ENCODE data around the gene NOL4L. TPM values are rescaled to one million over a fixed set of nuclear protein-coding genes. Genes with fewer than 3 reads are reported as not detected.

Gene NOL4L
- total RNA-seq, 1 experiment from 2014 or later: 1.4 TPM

DNA sequence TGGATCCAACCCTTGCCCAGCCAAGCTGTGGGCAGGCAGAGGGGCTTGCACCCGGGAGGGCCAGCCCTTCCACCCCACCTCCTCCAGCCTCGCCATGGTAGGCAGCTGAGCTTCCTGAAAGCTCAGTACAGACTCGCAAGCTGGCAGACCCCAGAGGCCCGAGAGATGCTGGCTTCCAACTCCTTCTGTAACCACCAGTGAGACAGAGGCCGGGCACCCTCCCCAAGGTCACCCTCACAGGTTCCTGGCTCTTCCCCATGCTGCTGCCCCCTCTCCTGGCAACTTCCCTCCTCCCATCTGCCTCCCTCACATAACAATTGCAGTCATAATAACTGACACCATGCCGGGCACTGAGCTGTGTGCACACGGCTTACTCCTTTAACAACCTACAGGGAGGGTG lies 26.2 kb upstream of the NOL4L start:
- intact Hi-C loops (cut with micrococcal nuclease; ENCODE audit: unreplicated experiment): no loop called here
- Histone ChIP-seq H3K36me3 (ENCODE audit: insufficient read depth, low read length, poor library complexity, severe bottlenecking) (no peaks in the 10 kb centered on the region), H3K27me3 (replicated peaks; ENCODE audit: insufficient read depth, low read depth, low read length, poor library complexity) (no peaks in the 10 kb centered on the region), H3K9me3 (ENCODE audit: low read depth, low read length, poor library complexity, severe bottlenecking) (no peaks in the 10 kb centered on the region), H3K27ac (ENCODE audit: low read depth, low read length, poor library complexity, severe bottlenecking) (no peak overlapping the region), H3K4me3 (ENCODE audit: low read depth, low read length, poor library complexity, severe bottlenecking) (no peak overlapping the region), H3K4me1 (ENCODE audit: insufficient read depth, low read length, poor library complexity, severe bottlenecking) (no peaks in the 10 kb centered on the region)
- CTCF ChIA-PET: no interaction called here
- POLR2A ChIA-PET (ENCODE audit: low non-redundant PET): no interaction called here
- TF ChIP-seq, protein P1, sequence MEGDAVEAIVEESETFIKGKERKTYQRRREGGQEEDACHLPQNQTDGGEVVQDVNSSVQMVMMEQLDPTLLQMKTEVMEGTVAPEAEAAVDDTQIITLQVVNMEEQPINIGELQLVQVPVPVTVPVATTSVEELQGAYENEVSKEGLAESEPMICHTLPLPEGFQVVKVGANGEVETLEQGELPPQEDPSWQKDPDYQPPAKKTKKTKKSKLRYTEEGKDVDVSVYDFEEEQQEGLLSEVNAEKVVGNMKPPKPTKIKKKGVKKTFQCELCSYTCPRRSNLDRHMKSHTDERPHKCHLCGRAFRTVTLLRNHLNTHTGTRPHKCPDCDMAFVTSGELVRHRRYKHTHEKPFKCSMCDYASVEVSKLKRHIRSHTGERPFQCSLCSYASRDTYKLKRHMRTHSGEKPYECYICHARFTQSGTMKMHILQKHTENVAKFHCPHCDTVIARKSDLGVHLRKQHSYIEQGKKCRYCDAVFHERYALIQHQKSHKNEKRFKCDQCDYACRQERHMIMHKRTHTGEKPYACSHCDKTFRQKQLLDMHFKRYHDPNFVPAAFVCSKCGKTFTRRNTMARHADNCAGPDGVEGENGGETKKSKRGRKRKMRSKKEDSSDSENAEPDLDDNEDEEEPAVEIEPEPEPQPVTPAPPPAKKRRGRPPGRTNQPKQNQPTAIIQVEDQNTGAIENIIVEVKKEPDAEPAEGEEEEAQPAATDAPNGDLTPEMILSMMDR (conservative IDR thresholded peaks at IDR 0.05; ENCODE audit: low read depth, low read length): no peak
- TF ChIP-seq EZH2 (IDR thresholded peaks at IDR 0.05; ENCODE audit: borderline replicate concordance, low read depth, low read length, poor library complexity, severe bottlenecking): no peak
- BruUV-seq (replicated peaks): no TSS peak
- no peak for DNase-seq (ENCODE audit: low spot score)

DNA sequence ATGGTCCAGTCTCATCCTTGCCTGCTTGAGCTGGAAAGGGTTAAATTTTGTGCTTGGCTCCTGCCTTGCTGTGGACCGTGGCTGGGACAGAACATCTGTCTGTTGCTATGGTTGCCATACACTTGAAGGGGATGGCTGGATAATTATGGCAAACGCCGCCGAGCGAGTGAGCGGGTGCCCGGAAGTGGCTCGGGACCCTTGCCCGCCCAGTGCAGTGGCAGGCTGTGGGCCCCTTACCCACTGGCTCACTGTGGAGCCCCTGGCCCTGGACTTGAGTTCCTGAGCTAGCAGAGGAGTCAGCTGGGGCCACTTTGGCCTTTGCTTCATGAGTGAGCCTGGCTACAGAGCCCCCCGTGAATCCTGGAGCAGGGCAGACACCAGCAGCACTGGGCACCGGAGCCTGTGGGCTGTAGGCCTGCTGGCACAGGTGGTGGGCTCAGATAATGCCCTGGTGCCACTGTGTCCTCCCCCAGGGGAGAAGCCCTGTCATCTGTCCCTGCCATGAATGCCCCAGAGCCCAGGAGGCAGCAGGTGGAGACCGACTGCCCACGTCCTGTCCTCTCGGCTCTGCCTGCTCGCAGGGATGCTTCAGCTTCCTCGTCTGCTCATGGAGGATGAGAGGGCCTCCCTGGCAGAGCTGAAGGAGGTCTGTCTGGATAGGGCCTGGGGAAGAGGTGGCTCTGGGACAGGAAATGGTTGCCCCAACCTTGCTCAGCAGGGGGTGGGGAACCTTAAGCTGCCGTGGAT lies 25.5 kb upstream of the NOL4L start:
- Histone ChIP-seq H3K4me1 (ENCODE audit: insufficient read depth, low read length, poor library complexity, severe bottlenecking) (no peaks in the 10 kb centered on the region), H3K36me3 (ENCODE audit: insufficient read depth, low read length, poor library complexity, severe bottlenecking) (no peaks in the 10 kb centered on the region), H3K27ac (ENCODE audit: low read depth, low read length, poor library complexity, severe bottlenecking) (no peak overlapping the region), H3K4me3 (ENCODE audit: low read depth, low read length, poor library complexity, severe bottlenecking) (no peak overlapping the region), H3K27me3 (replicated peaks; ENCODE audit: insufficient read depth, low read depth, low read length, poor library complexity) (no peaks in the 10 kb centered on the region), H3K9me3 (ENCODE audit: low read depth, low read length, poor library complexity, severe bottlenecking) (no peaks in the 10 kb centered on the region)
- CTCF ChIA-PET: no interaction called here
- intact Hi-C loops (cut with micrococcal nuclease; ENCODE audit: unreplicated experiment): no loop called here
- peak; percentile 26 for DNase-seq (ENCODE audit: low spot score)
- BruUV-seq (replicated peaks): no TSS peak
- no peak for TF ChIP-seq EZH2 (IDR thresholded peaks at IDR 0.05; ENCODE audit: borderline replicate concordance, low read depth, low read length, poor library complexity, severe bottlenecking)
- TF ChIP-seq, protein P1 (conservative IDR thresholded peaks at IDR 0.05; ENCODE audit: low read depth, low read length): no peak
- POLR2A ChIA-PET (ENCODE audit: low non-redundant PET): interaction anchor here (0.5 kb wide), 1 partner anchor 442 kb away, joined by 5 read pairs; no protein-coding TSS in a partner anchor

DNA sequence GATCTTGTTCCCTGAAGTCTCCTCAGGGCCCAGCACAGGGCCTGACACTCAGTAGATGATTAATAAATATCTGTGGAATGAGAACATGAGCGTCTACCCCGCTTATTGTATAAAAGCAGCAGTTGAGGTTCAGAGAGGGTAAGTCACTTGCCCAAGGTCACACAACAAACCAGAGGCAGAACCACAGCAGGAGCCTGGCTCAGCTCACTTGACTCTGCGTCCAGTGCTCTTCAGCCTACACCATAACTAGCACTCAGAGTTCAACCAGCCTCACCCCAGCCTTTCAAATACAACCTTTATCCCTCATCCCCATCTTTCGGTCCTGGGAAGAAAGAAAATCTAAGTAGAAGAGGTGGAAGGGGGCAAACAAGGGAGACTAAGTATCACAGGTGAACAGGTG lies 24.9 kb upstream of the NOL4L start:
- DNase-seq (ENCODE audit: low spot score): no peak
- Histone ChIP-seq H3K27ac (ENCODE audit: low read depth, low read length, poor library complexity, severe bottlenecking) (no peak overlapping the region), H3K4me3 (ENCODE audit: low read depth, low read length, poor library complexity, severe bottlenecking) (no peak overlapping the region), H3K9me3 (ENCODE audit: low read depth, low read length, poor library complexity, severe bottlenecking) (no peaks in the 10 kb centered on the region), H3K36me3 (ENCODE audit: insufficient read depth, low read length, poor library complexity, severe bottlenecking) (no peaks in the 10 kb centered on the region), H3K27me3 (replicated peaks; ENCODE audit: insufficient read depth, low read depth, low read length, poor library complexity) (no peaks in the 10 kb centered on the region), H3K4me1 (ENCODE audit: insufficient read depth, low read length, poor library complexity, severe bottlenecking) (no peaks in the 10 kb centered on the region)
- ChIA-PET POLR2A (ENCODE audit: low non-redundant PET) (no interaction called here), CTCF (no interaction called here)
- intact Hi-C loops (cut with micrococcal nuclease; ENCODE audit: unreplicated experiment): no loop called here
- no TSS peak for BruUV-seq (replicated peaks)
- TF ChIP-seq EZH2 (IDR thresholded peaks at IDR 0.05; ENCODE audit: borderline replicate concordance, low read depth, low read length, poor library complexity, severe bottlenecking): no peak
- TF ChIP-seq, protein P1 (conservative IDR thresholded peaks at IDR 0.05; ENCODE audit: low read depth, low read length): no peak

All from A673 (cell line).